ENCODE results near the gene MYOZ2. TPM values are rescaled to one million over a fixed set of nuclear protein-coding genes. Genes with fewer than 3 reads are reported as not detected.
"Not testable (repeated sequence)": the region's sequence is repeated elsewhere in the genome, so short reads cannot be mapped to it uniquely, and the experiment has no call there.

Gene MYOZ2
- total RNA-seq, 1 donor from 2014 or later: 0.23 TPM

GRCh38 chr4:119139311-119139710 is 3.7 kb downstream of the MYOZ2 start:
- intact Hi-C loops (cut with DNase I): no loop called here
- H3K27me3 ChIP-seq: no peaks in the 10 kb centered on the region
- ATAC-seq (no peak), DNase-seq (no peak)
- H3K9me3 ChIP-seq: no peaks in the 10 kb centered on the region
- H3K4me1 ChIP-seq: peaks cover 13% of the 10 kb centered on the region
- H3K36me3 ChIP-seq: no peaks in the 10 kb centered on the region
- no peak overlapping the region for H3K4me3 ChIP-seq
- TF ChIP-seq CTCF (IDR thresholded peaks at IDR 0.05): no peak
- no peak overlapping the region for H3K27ac ChIP-seq

- Histone ChIP-seq H3K4me3 (no peak overlapping the region), H3K4me1 (peaks cover 13% of the 10 kb centered on the region), H3K27me3 (no peaks in the 10 kb centered on the region), H3K27ac (no peak overlapping the region), H3K9me3 (no peaks in the 10 kb centered on the region), H3K36me3 (no peaks in the 10 kb centered on the region)
- DNase-seq (no peak), ATAC-seq (no peak)
- intact Hi-C loops (cut with DNase I): no loop called here
- no peak for TF ChIP-seq CTCF (IDR thresholded peaks at IDR 0.05)
Observed at GRCh38 chr4:119139822-119140252, 4.2 kb downstream of the MYOZ2 start.

DNA sequence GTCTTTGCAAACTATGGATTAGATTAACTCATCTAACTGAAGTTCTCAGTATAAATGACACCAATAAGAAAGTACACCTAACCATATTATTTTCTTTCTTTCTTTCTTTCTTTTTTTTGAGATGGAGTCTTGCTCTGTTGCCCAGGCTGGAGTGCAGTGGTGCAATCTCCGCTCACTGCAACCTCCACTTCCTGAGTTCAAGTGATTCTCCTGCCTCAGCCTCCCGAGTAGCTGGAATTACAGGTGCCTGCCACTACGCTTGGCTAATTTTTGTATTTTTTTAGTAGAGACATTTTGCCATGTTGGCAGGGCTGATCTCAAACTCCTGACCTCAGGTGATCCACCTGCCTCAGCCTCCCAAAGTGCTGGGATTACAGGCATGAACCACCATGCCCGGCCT is 5.7 kb downstream of the MYOZ2 start:
- H3K27ac ChIP-seq; H3K36me3 ChIP-seq; H3K9me3 ChIP-seq; ATAC-seq; H3K4me3 ChIP-seq; DNase-seq; intact Hi-C loops (cut with DNase I); H3K27me3 ChIP-seq: not testable (repeated sequence)
- H3K4me1 ChIP-seq: peaks cover 13% of the 10 kb centered on the region

DNA sequence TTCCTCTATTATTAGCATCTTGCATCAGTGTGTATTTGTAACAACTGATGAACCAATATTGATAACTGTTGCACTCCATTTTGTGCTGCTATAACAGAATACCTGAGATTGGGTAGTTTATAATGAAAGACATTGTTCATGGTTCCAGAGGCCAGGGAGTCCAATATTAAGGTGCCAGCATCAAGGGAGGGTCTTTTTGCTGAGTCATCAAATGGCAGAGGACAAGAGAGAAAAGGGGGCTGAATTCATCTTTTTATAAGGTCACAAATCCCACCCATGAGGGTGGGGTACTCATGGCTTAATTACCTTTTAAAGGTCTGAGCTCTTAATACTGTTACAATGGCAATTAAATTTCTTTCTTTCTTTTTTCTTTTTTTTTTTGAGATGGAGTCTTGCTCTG is 7.2 kb downstream of the MYOZ2 start:
- Histone ChIP-seq H3K4me3 (no peak overlapping the region), H3K27me3 (no peaks in the 10 kb centered on the region), H3K4me1 (peaks cover 13% of the 10 kb centered on the region), H3K36me3 (no peaks in the 10 kb centered on the region), H3K27ac (no peak overlapping the region), H3K9me3 (no peaks in the 10 kb centered on the region)
- intact Hi-C loops (cut with DNase I): no loop called here
- no peak for TF ChIP-seq CTCF (IDR thresholded peaks at IDR 0.05)
- ATAC-seq (no peak), DNase-seq (no peak)

DNA sequence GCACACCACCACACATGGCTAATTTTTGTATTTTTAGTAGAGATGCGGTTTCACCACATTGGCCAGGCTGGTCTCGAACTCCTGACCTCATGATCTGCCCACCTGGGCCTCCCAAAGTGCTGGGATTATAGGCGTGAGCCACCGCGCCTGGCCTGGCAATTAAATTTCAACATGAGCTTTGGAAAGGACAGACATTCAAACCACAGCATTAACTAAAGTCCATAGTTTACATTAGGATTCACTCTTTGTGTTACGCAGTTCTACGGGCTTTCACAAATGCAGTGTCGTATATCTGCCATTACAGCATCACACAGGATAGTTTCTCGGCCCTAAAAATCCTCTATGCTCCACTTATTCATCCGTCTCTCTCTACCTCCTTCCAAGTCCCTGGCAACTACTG is 7.7 kb downstream of the MYOZ2 start:
- H3K36me3 ChIP-seq; H3K27ac ChIP-seq; H3K9me3 ChIP-seq; ATAC-seq; DNase-seq; H3K27me3 ChIP-seq; intact Hi-C loops (cut with DNase I); H3K4me3 ChIP-seq: not testable (repeated sequence)
- peaks cover 13% of the 10 kb centered on the region for H3K4me1 ChIP-seq

DNA sequence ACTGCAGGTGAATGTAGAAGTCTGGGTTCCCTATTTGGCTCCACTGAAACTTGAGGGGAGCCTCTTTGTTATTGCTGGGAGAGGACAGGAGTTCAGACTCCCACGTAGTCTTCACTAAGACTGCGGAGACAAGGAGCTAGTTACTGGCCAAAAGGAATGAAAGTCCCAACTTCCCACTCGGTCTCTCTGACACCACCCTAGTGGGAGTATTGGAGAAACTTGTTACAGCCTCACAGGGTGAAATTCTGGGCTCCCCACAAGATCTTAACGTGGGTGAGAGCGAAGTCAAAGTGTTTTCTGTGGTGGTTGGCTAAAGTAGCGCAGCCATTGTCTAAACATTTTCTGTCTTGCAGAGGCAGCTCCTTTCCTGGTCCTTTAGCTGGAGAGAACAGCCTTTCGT is 13.5 kb downstream of the MYOZ2 start:
- no peak for ATAC-seq
- no peak overlapping the region for H3K27ac ChIP-seq

More for the DNA sequence above, 13.5 kb downstream of the MYOZ2 start:
- Histone ChIP-seq H3K36me3 (no peaks in the 10 kb centered on the region), H3K4me1 (no peaks in the 10 kb centered on the region), H3K9me3 (no peaks in the 10 kb centered on the region), H3K4me3 (no peak overlapping the region), H3K27me3 (no peaks in the 10 kb centered on the region)
- intact Hi-C loops (cut with DNase I): no loop called here
- DNase-seq: no peak
- TF ChIP-seq CTCF (IDR thresholded peaks at IDR 0.05): no peak

All from upper lobe of right lung (tissue), 1 donor.